PC-9 (cell line): ENCODE results near the gene FAM53A. TPM values are rescaled to one million over a fixed set of nuclear protein-coding genes. Genes with fewer than 3 reads are reported as not detected.

Experiments used
- BruUV-seq: library from RNA; stranded (reverse); fragments of 400-500 nt; replicated peaks from 2 replicates; lab custom pipeline; 2021; lab: Mats Ljungman, UMichigan
- CTCF ChIA-PET: fragments of 300-600 bp; sonication (Branson Sonifier 250); formaldehyde crosslinking; loops from one replicate; lab custom pipeline; 2022; ENCODE audit warnings: antibody characterized with exemption; lab: Charles Lee
- POLR2A ChIA-PET: fragments of 300-600 bp; sonication (Branson Sonifier 250); formaldehyde crosslinking; loops from one replicate; lab custom pipeline; 2022; ENCODE audit warnings: antibody characterized with exemption; ENCODE audit not compliant: unreplicated experiment; lab: Charles Lee
- DNase-seq, 2 experiments: peaks; one replicate each; pipeline versions ENCODE4 v3.0.0 to v3.0.0-alpha.2; 2015 to 2022; ENCODE audit warnings: mixed read lengths in 1 of 2
- H2AFZ ChIP-seq: fragments of 200-600 bp; sonication (generic); 2 replicates; pipeline ENCODE4 v1.8.1; 2017; ENCODE audit warnings: antibody characterized with exemption
- H3F3A ChIP-seq: fragments of 200-600 bp; sonication (generic); 2 replicates; pipeline ENCODE4 v1.8.1; 2017; ENCODE audit warnings: antibody characterized with exemption, mild to moderate bottlenecking, low read depth; ENCODE audit not compliant: insufficient read depth
- H3K27ac ChIP-seq: fragments of 200-600 bp; sonication (generic); 2 replicates; pipeline ENCODE4 v1.6.1; 2016; ENCODE audit warnings: mixed run types
- H3K27me3 ChIP-seq: fragments of 200-600 bp; sonication (generic); 2 replicates; pipeline ENCODE4 v1.6.1; 2016; ENCODE audit warnings: low read depth, mixed run types; ENCODE audit not compliant: insufficient read depth
- H3K36me3 ChIP-seq: fragments of 200-600 bp; sonication (generic); 2 replicates; pipeline ENCODE4 v1.6.1; 2016; ENCODE audit warnings: low read depth, mixed run types
- H3K4me1 ChIP-seq: fragments of 200-600 bp; sonication (generic); replicated peaks from 2 replicates; pipeline ENCODE4 v1.6.1; 2016; ENCODE audit warnings: mixed run types; ENCODE audit not compliant: insufficient read depth
- H3K4me2 ChIP-seq: fragments of 200-600 bp; sonication (generic); 2 replicates; pipeline ENCODE4 v1.6.1; 2017; ENCODE audit warnings: mixed run types
- H3K4me3 ChIP-seq: fragments of 200-600 bp; sonication (generic); 2 replicates; pipeline ENCODE4 v1.6.1; 2016; ENCODE audit warnings: mixed run types
- H3K79me2 ChIP-seq: fragments of 200-600 bp; sonication (generic); 2 replicates; pipeline ENCODE4 v1.6.1; 2017; ENCODE audit warnings: low read depth, mixed run types
- H3K9me2 ChIP-seq: fragments of 200-600 bp; sonication (generic); 2 replicates; pipeline ENCODE4 v1.8.1; 2017; ENCODE audit warnings: mild to moderate bottlenecking; ENCODE audit not compliant: insufficient read depth
- H3K9me3 ChIP-seq: fragments of 200-600 bp; sonication (generic); 2 replicates; pipeline ENCODE4 v1.8.1; 2016; ENCODE audit warnings: low read depth; ENCODE audit not compliant: insufficient read depth
- H4K20me1 ChIP-seq: fragments of 200-600 bp; sonication (generic); 2 replicates; pipeline ENCODE4 v1.8.1; 2017; ENCODE audit not compliant: insufficient read depth
- EZH2 ChIP-seq: fragments of 200-600 bp; sonication (generic); IDR thresholded peaks from 2 replicates; pipeline ENCODE4 v1.8.0; 2017; ENCODE audit warnings: antibody characterized with exemption, low read depth
- intact Hi-C: fragments of 100-400 bp; cut with micrococcal nuclease; formaldehyde crosslinking; loops from one replicate; pipeline ENCODE4 v1.10.0; 2022; ENCODE audit not compliant: unreplicated experiment
- total RNA-seq: library from RNA; stranded (reverse); gene quantifications from 2 replicates; pipeline ENCODE4 v1.2.3, GENCODE V29; 2021
- TF ChIP-seq, protein P1 (sequence below): fragments of 200-600 bp; sonication (generic); conservative IDR thresholded peaks from 2 replicates; pipeline ENCODE4 v1.6.1; 2017; ENCODE audit warnings: mixed run types, antibody characterized with exemption, mild to moderate bottlenecking, moderate library complexity

Gene FAM53A
- total RNA-seq, 1 experiment from 2014 or later = 4.0 TPM

DNA sequence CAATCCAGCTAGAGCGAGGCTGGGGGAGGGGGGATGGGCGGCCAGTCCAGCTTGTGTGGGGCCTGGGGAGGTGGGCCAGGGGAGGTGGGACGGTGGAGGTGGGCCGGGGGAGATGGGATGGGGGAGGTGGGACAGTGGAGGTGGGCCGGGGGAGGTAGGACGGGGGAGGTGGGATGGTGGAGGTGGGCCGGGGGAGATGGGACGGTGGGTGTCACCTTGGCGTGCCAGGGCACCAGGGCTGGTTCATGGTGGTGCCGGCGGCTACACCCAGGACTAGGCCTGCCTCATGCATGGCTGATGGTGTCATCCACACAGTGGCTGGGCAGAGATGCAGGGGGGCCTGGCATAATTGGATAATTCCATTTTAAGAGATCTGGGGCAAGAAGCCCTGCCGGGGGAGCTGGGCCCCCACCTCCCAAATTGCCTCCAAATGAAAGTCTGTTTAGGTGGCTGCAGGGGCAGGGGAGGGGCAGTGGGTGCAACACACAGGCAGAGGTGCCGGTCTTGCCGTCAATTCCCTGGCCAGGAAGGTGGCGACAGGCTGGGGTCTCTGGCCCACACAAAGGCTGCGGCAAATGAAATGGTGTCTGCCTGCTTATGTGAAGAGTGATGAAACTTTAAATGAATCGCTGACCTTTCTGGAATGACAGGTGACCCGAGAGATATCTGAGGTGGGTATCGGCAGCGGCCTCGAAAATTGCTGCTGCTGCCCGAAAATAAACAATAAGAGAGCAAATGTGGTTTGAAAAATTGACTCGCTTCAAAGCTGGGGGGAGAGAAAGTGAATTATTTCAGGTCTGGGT is 82.1 kb downstream of the FAM53A start:
- peaks cover 42% of the 10 kb centered on the region for H3K27me3 ChIP-seq
- no peaks in the 10 kb centered on the region for H3K79me2 ChIP-seq
- no peak overlapping the region for H2AFZ ChIP-seq
- ChIA-PET CTCF (interaction anchor here (0.6 kb wide), 1 partner anchor 151 kb away, joined by 3 read pairs; no protein-coding TSS in a partner anchor), POLR2A (no interaction called here)
- no peak for TF ChIP-seq EZH2
- TF ChIP-seq, protein P1, sequence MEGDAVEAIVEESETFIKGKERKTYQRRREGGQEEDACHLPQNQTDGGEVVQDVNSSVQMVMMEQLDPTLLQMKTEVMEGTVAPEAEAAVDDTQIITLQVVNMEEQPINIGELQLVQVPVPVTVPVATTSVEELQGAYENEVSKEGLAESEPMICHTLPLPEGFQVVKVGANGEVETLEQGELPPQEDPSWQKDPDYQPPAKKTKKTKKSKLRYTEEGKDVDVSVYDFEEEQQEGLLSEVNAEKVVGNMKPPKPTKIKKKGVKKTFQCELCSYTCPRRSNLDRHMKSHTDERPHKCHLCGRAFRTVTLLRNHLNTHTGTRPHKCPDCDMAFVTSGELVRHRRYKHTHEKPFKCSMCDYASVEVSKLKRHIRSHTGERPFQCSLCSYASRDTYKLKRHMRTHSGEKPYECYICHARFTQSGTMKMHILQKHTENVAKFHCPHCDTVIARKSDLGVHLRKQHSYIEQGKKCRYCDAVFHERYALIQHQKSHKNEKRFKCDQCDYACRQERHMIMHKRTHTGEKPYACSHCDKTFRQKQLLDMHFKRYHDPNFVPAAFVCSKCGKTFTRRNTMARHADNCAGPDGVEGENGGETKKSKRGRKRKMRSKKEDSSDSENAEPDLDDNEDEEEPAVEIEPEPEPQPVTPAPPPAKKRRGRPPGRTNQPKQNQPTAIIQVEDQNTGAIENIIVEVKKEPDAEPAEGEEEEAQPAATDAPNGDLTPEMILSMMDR = no peak
- DNase-seq = no peak
- no peak overlapping the region for H3K4me2 ChIP-seq
- no TSS peak for BruUV-seq
- H3K4me1 ChIP-seq = peaks cover 6% of the 10 kb centered on the region; the same call in 1 of the 2 replicates
- no peaks in the 10 kb centered on the region for H4K20me1 ChIP-seq
- no peaks in the 10 kb centered on the region for H3F3A ChIP-seq
- intact Hi-C loops = loop anchor here (10.0 kb wide), 1 partner anchor 247 kb away; no protein-coding TSS in a partner anchor
- no peak overlapping the region for H3K4me3 ChIP-seq
- no peaks in the 10 kb centered on the region for H3K9me2 ChIP-seq
- no peak overlapping the region for H3K27ac ChIP-seq
- no peaks in the 10 kb centered on the region for H3K9me3 ChIP-seq
- no peaks in the 10 kb centered on the region for H3K36me3 ChIP-seq

DNA sequence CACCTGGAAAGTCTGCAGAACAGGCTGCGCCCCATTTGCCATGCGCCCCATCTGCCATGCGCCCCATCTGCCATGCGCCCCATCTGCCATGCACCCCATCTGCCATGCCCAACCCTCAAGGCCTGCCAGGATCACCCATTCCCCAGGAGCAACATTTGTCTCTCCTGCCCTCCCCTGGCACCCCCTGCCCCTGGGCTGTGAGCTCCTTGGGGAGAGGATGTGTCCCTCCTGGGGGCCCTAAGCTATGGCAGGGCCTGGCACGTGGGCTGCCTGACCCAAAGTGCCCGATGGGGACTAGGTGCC is 82.6 kb downstream of the FAM53A start:
- H4K20me1 ChIP-seq = no peaks in the 10 kb centered on the region
- H3K4me3 ChIP-seq = no peak overlapping the region
- H3K9me2 ChIP-seq = no peaks in the 10 kb centered on the region
- H3K36me3 ChIP-seq = no peaks in the 10 kb centered on the region
- peaks cover 6% of the 10 kb centered on the region; the same call in 1 of the 2 replicates for H3K4me1 ChIP-seq
- no peak overlapping the region for H2AFZ ChIP-seq
- POLR2A ChIA-PET = no interaction called here
- H3K79me2 ChIP-seq = no peaks in the 10 kb centered on the region
- no peak for DNase-seq
- no peaks in the 10 kb centered on the region for H3K9me3 ChIP-seq
- CTCF ChIA-PET = no interaction called here
- H3F3A ChIP-seq = no peaks in the 10 kb centered on the region
- no TSS peak for BruUV-seq
- no peak overlapping the region for H3K27ac ChIP-seq
- peaks cover 39% of the 10 kb centered on the region for H3K27me3 ChIP-seq
- intact Hi-C loops = loop anchor here (10.0 kb wide), 1 partner anchor 247 kb away; no protein-coding TSS in a partner anchor
- TF ChIP-seq, protein P1 = no peak
- TF ChIP-seq EZH2 = no peak
- H3K4me2 ChIP-seq = no peak overlapping the region

DNA sequence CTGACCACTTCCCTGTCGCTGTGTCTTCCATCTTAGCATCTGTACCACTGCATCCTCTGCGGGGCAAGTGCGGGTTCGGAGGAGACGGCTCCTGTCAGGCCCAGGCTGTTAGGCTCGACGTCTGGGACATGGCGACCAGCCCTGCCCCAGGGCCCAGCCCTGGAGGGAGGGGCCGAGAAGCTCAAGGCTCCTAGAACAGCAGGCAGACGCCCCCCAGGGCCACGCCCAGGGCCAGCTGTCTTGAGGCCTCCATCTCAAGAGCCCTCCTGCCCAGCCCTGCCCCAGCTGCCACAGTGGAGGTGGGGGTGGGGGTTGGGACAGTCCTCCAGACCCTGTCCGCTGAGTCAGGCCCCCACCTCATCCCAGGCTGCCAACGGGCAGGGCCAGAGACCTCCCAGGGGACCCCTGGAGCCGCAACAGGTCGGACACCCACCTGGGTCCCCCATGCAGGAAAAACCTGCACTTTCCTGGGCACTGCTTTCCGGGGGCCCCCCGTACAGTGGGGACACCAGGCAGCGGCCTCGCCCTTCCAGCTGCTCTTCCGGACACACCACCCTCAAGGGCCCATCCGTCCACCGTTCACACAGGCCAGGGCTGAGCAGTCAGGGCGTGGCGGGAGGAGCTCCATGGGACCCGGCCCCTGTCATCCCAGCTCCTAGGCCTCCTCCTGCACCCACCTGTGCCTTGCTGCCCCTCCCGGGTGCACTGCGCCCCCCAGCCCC is 83.1 kb downstream of the FAM53A start:
- CTCF ChIA-PET = no interaction called here
- no peaks in the 10 kb centered on the region for H3K79me2 ChIP-seq
- H3K9me3 ChIP-seq = no peaks in the 10 kb centered on the region
- POLR2A ChIA-PET = no interaction called here
- no TSS peak for BruUV-seq
- no peaks in the 10 kb centered on the region for H4K20me1 ChIP-seq
- no peak overlapping the region for H3K4me2 ChIP-seq
- H3K36me3 ChIP-seq = no peaks in the 10 kb centered on the region
- no peak overlapping the region for H2AFZ ChIP-seq
- intact Hi-C loops = loop anchor here (10.0 kb wide), 1 partner anchor 246 kb away; no protein-coding TSS in a partner anchor
- H3K27me3 ChIP-seq = peaks cover 37% of the 10 kb centered on the region
- TF ChIP-seq, protein P1 = no peak
- TF ChIP-seq EZH2 = no peak
- no peak overlapping the region for H3K27ac ChIP-seq
- H3K4me1 ChIP-seq = peaks cover 6% of the 10 kb centered on the region; the same call in 1 of the 2 replicates
- DNase-seq = no peak
- H3K9me2 ChIP-seq = no peaks in the 10 kb centered on the region
- no peak overlapping the region for H3K4me3 ChIP-seq
- no peaks in the 10 kb centered on the region for H3F3A ChIP-seq
